ENCODE results near the gene ARHGAP33.
A peak's percentile ranks its signal among the peaks of the same experiment; 100 is the strongest.
"Not testable (repeated sequence)": the region's sequence is repeated elsewhere in the genome, so short reads cannot be mapped to it uniquely, and the experiment has no call there.

Gene ARHGAP33

DNA sequence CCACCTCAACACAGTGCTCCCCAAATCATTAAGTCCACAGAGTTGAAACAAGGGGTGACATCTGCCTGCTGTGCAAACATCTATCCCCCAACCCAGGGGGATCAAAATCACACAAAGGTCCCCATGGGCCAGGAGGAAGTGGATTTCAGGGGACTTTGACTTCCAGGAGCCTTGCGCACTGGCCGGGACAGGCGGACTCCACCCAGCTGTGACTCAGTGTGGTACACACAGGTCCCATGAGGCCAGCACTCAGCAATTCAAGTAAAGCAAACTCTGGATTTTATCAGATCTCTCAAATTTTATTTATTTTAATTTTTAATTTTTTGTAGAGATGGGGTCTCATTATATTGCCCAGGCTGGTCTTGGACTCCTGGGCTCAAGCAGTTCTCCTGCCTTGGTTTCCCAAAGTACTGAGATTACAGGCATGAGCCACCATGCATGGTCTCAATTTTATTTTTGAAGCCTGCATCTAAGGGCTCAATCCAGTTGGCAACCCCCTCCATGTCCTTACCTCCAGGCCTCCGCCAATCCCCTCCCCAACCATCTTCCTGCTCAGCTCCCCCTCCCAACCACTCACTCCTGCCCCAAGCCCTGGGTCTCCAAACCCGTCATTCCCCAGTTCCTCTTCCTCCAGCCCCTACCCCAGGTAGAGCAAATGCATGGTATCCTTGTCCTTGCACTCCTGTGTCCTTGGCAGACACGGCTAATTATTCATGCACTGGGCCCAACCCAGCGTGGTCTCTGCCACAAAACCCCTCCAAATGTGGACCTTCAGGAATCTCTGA, 18.2 kb downstream of the ARHGAP33 start:
- DNase-seq (ENCODE audit: low spot score): no peak

DNA sequence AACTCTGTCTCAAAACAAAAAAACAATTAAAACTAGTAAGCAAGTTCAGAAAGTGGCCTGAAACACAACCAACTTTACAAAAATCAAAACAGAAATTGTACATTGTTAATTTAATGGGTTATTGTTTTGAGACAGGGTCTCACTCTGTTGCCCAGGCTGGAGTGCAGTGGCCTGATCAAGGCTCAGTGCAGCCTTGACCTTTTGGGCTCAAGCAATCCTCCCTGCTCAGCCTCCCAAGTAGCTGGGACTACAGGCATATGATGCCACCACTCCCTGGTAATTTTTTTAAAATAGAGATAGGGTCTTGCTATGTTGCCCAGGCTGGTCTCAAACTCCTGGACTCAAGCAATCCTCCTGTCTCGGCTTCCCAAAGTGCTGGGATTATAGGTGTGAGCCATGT, 20.2 kb downstream of the ARHGAP33 start:
- DNase-seq (ENCODE audit: low spot score): not testable (repeated sequence)

DNA sequence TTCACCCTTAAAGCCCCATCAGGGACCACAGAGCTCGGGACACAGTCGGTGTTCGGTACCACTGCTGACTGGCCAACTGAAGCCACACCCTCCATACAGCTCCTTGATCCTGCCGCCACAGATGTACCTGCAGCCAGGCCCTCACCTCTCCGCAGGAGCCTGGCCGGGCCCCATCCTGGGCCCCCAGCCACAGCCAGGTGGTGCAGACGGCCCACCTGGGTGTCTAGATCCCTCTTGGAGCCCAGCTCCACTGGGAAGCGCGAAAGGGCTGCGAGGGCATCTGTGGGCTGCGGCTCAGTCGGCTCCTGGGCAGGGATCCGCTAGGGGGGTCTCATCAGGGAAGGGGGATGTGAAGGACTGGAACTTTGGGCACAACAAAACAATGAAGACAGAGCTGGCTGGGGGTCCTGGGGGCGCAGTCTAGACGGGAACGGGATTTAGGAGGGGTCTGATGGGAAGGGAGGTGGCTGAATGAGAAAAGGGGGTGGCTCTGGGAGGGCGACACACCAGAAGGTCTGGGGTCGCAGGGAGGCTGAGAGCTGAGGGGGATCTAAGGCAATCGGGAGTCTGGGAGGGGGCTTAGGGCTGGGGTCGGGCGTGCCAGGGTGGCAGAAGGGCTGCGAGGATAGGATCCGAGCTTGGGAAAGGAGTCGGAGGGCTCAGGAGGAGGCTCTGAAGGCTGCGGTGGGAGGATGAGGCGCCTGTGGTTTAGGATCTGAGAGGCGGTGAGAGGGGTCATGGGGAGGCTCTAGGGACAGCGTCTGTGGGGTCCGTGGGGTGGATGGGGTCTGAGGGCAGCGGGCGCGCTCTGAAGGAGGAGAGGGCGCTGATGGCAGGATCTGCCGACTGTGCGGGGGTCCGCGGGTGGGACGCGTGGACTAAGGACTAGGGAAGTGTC, 21.5 kb downstream of the ARHGAP33 start:
- DNase-seq (ENCODE audit: low spot score): no peak

DNA sequence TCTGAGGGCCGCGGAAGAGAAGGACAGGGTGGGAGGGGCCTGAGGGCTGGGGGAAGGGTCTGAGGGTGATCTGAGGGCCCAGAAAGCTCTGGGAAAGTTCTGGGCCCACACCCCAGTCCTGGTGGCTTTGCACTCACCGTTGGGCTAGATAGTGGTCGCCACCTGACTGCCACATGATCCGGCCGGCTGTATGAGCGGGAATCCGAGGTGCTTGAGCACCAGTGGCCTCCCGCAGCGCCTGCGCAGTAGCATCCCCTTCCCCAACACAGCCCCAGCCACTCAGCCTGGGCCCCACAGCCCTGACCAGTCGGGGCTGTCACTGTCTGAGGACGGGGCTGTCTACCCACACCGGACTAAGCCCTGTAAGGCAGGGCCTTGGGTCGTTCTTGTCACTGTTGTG, 22.3 kb downstream of the ARHGAP33 start:
- no peak for DNase-seq (ENCODE audit: low spot score)

DNA sequence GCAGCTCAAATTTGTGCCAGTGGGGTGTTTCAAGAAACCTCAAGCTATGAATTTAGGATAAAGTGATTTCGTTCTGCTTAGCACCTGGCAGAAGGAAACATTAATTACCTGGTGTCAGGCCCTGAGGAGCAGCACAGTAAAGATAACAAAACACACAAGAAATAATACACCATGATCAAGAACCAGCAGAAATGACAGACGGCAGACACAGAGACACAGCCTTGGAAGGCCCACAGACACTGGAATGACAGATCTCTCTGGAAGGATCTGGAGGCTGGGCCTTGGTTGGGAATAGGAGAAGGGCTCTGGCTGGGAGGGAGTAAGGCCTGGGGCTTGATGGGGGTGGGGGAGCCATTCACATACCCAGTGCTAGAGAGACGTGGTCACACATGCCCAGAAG, 26.5 kb downstream of the ARHGAP33 start:
- no peak for DNase-seq (ENCODE audit: low spot score)

DNA sequence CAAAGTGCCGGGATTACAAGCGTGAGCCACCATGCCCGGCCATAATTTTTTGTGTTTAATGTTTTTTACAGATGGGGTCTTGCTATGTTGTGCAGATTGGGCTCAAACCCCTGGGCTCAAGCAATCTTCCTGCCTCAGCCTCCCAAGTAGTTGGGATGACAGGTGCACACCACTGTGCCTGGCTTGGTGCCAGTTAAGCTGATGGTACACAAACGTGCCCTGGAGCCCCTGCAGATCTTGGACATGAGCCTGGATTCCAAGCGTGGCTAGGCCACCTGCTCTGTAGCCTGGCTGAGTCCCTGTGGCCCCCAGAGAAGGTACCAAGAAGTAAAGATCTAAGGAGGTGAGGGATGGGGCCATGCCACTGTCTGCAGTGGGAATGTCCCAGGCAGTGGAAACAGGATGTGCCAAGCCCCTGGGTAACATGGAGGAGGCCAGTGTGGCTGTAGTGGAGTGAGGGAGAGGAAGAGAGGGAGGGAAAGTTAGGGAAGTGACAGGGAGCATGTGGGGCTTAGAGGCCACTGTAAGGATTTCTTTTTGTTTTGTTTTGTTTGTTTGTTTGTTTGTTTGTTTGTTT, 30.2 kb downstream of the ARHGAP33 start:
- no peak for DNase-seq (ENCODE audit: low spot score)

DNA sequence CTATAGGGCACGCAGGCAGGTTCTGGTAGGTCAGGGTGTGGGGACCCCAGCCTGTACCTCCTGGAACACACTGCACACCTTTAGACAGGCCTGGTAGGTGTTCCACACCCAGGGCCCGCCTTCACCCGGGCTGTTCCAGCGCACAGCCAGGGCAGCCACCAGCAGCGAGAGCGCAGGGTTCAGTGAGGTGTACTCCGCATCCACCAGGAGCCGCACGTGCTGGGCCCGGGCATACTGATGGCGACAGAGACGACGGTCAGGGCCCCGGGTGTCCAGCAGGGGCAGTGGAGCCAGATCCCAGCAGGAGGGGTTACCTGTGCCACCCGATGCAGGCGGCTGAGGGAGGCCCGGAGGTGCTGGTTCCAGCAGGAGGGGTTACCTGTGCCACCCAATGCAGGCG, 31.2 kb downstream of the ARHGAP33 start:
- no peak for DNase-seq (ENCODE audit: low spot score)

DNA sequence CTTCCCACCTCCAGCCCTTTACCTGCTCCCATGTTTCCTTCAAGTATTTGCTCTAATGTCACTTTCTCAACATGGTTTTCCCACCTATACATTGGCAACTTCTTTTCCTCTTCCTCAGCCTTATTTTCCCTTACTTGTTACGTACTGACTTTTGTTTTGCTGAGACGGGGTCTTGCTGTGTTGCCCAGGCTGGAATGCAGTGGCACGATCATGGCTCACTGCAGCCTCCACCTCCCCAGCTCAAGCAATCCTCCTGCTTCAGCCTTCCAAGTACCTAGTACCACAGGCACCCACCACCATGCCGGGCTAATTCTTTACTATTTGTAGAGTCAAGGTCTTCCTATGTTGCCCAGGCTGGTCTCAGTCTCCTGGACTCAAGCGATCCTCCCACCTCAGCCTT, 32.3 kb downstream of the ARHGAP33 start:
- DNase-seq (ENCODE audit: low spot score): no peak

DNA sequence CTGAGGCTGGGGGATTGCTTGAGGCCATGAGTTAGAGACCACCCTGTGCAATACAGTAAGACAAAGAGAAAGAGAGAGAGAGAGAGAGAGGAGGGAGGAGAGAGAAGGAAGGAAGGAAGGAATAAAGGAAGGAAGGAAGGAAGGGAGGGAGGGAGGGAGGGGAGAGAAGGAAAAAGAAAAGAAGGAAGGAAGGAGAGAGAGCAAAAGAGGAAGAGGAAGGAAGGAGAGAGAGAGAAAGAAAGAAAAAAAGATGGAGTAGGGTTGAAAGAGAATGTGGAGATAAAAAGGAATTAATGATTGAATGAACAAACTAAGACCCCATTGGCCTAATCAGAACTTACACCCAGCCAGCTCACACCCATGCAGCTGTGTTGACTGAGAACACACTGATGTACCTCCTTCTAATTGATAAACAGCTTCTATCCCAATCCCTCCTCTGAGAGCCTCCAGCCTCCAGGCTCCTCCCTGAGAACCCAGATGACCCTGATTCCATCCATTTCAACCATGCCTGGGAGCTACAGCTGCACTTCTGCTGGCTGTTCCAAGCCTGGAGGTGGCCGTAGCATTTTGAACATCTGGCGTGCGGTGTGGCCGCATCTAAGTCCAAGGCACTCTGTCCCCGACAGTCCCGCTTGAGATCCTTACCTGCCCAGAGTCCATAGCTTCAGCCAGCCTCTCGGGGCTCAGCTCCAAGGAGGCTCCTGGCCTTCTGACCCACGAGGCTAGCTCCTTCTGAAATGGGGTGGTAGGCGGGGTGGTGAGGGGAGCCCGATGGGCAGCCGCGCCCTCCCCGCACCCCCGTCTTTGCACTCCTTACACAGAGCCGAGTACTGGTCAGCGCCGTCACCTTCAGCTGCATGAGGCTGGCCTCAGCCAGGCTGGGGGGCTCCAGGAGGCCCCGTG, 36.2 kb downstream of the ARHGAP33 start:
- DNase-seq (ENCODE audit: low spot score): no peak

DNA sequence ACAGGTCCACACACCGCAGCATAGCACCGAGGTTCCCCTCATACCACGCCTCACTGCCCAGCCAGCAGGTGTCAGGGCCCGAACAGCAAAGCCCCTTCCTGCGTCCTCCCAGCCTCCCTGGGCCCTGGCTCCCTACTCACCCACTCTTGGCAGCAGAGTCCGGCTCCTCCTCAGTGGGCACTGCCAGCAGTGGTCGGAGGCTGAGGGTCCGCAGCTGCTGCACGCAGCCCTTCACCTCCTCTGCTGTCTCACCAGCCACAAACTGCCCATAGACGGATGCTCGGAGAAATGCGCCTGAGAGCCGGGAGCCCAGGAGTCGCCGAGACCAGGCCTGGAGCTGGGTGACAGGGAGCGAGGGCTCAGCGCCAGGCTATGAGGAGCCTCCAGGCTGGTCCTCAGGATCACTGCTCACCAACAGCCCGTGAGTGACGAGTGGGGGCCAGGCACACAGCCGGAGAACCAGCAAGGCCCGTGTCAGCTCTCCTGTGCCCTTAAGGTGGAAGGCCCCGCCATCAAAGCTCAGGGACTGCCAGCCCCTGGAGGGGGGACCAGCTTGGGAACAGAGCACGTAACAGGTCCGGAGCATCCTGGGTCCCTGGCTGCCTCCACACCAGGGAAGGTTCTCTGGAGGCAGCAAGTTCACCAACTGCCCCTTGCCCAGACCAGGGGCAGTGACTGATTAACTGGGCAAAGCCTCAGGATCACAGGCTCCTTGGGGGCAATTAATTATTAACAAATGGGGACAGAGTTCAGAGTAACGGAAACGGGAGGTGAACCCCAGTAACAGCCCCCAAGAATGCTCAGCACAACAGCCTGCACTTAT, 37.1 kb downstream of the ARHGAP33 start, which contains the start of gene PRODH2:
TSS of gene PRODH2 (minus strand) at position 626 of the 823 bp plus-strand sequence. CDS start at position 586, 40 bp downstream.
- no peak for DNase-seq (ENCODE audit: low spot score)

DNA sequence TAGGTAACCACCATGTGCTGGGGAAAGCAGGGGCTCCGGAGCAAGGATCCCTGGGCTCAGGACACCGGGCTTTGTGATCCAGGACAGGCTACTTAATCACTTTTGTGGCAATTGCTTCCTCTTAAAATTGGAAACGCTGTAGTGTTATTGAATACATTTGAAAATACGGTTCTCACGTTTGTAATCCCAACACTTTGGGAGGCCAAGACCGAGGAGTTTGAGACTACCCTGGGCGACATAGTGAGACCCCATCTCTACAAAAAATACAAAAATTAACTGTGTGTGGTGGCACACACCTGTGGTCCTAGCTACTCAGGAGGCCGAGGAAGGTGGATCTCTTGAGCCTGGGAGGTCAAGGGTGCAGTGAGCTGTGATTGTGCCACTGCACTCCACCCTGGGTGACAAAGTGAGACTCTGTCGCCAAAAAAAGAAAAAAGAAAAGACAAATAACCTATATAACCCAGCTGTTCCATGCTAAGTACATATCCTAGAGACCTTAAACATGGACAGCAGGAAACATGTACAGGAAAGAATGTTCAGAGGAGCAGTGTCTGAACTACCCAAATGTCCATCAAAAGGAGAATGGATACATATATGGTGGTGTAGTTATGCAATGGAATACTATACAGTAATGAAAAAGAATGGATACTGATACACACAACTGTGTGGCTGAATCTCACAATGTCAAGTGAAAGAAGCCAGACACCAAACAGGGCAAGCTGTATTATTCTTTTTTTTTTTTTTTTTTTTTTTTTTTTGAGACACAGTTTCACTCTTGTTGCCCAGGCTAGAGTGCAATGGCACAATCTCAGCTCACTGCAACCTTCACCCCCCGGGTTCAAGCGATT, 37.9 kb downstream of the ARHGAP33 start:
- no peak for DNase-seq (ENCODE audit: low spot score)

DNA sequence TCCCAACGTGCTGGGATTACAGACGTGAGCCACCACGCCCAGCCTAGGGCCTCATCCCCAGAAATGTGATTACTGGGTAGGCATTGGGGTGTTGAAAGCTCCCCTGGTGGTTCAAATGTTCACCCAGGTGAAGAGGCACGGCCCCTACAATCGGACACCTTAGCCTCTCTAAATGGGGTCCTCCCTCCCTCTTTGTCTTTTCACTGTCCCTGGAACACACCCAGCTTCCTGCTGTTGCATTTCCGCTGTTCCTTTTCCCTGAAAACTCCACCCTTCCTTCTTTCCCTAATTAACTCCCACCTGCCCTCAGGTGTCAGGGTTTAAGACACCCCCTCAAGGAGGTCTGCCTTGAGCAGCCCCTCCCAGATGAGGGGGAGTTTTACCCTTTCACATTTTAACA, 40.9 kb downstream of the ARHGAP33 start:
- DNase-seq (ENCODE audit: low spot score): no peak

DNA sequence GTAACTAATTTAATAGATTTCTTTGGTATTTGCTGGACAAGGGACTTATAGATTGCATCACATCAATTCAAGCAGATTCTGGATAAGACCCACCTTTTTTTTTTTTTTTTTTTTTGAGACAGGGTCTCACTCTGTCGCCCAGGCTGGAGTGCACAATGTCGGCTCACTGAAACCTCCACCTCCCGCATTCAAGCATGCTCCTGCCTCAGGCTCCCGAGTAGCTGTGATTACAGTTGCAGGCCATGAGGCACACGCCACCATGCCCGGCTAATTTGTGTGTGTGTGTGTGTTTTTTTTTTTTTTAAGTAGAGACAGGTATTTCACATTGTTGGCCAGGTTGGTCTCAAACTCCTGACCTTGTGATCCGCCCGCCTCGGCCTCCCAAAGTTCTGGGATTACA, 41.5 kb downstream of the ARHGAP33 start:
- no peak for DNase-seq (ENCODE audit: low spot score)

DNA sequence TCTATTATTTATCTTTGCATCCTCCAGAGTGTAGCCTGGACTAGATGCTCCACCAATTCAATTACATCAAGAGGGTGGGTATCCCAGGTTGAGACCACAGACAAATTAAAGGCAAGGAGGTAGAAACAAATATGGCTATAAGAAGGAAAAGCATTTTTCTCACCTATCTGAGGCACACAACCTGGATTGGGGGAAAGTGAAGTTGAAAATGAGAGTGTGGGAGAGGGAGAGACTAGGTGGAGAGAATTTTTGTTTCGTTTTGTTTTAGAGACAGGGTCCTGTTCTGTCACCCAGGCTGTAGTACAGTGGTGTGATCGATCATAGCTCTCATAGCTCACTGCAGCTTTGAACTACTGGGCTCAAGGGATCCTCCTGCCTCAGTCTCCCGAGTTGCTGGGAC, 43.1 kb downstream of the ARHGAP33 start:
- DNase-seq (ENCODE audit: low spot score): no peak

DNA sequence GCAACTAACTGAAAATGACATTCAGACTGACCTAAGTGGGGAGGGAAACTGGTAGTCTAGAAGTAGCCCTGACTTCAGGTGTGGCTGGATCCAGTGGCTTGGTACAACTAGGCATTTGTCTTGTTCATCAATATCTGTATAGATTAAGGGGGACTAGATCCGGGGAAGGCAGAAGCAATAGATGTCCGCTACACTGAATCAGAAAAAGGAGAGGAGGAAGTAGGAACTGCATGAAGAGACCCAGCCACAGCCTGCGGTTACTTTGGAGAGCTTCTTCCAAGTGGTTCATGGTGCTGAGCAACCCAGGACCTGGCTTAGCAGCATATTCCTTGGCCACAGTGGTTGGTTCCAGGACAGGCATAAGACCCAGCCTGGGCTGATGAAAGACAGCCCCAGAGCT, 47.2 kb downstream of the ARHGAP33 start:
- no peak for DNase-seq (ENCODE audit: low spot score)

DNA sequence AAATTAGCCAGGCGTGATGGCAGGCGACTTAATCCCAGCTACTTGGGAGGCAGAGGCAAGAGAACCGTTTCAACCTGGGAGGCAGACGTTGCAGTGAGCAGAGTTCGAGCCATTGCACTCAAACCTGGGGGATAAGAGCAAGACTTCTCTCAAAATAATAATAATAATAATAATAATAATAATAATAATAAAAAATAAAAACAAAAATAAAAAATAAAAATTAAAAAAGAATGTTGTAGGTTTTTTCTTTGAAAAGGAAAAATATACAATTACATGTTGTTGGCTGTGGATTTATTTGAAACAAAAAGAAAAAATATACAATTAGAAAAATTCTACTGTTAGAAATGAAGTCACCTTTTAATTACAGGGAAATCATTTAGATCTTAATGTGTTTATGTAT, 48.8 kb downstream of the ARHGAP33 start:
- no peak for DNase-seq (ENCODE audit: low spot score)

DNA sequence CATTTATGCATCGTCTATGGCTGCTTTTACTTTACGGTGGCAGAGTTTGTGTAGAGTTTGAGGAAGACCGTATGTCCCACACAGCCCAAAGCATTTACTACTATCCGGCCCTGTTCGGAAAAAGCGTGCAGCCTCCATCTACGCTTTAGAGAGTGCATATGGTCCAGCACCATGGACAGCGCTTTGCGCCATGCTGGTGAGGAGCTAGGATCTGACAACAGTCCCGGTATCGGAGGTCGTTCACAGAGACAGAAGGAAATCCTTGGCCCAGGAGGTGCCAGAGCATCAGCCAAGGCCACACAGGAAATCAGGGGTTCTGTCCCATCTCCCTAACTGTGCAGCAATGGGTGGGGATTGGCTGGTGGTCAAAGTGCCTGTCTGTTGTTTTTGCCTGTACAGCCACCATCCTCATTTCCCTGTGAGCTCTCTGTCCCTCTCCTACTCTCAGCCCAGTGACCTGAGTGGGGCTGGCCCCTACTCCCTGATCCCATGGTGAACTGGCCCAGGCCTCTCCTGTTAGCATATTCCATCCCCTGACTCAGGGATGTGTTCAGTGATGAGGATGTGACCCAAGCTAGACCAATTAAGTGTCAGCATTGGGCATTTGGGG, 53.4 kb downstream of the ARHGAP33 start:
- DNase-seq (ENCODE audit: low spot score): peak; percentile 27

DNA sequence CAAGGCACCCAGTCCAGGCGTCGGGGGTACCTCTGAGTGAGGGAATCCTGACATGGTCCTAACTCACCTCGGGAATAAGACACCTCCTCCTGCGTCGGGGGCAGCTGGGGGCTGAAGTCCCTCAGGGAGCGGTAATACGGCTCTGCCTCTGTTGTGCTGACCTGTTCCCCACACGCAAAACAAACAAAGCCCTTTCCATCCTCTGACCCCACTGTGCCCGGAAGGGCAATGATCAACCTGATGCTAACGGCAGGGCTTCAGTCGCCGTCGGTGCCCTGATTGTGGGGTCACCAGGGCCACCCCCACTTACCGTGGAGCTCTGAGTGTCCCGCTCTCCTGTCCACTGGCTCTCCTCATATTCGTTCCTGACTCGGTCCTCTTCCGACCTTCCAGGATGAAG, 55.6 kb downstream of the ARHGAP33 start:
- no peak for DNase-seq (ENCODE audit: low spot score)

DNA sequence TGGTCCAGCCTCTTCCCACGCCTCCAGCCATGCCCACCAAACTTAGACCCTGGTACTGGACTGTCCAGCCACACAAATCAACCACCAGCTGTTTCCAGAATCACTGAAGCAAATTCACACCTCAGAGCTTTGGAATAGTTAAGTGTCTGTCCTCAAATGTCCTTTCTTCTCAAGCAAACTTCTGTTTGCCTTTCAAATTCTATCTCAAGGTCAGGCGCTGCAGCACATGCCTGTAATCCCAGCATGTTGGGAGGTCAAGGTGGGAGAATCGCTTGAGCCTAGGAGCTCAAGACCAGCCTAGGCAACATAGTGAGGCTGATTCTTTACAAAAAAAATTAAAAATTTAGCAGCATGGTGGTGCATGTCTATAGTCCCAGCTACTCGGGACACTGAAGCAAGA, 56.7 kb downstream of the ARHGAP33 start:
- DNase-seq (ENCODE audit: low spot score): no peak

DNA sequence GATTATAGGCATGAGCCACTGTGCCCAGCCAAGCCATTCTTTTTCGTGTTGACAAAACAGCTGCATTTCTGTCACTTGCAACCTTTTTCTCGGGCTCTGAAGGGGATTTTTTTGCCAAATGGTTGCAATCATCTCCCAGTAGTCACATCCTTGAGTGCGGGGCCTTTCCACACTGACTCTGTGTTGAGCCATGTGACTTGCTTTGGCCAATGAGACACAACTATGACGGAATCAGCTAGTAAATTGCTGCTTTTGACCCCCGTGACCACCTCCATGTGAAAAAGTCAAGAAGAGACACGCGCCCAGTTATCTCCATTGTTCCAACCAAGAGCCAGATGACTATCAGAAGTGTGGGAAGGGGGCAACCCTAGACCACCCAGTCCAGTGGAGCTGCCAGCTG, 58.6 kb downstream of the ARHGAP33 start:
- no peak for DNase-seq (ENCODE audit: low spot score)

Data from NAMALWA (cell line).